Activated effector memory CD4-positive, alpha-beta T cell treated with anti-CD3 and anti-CD28 coated beads, Interleukin-2, amount 50 U/mL, for 16 hours (primary cell): ENCODE results near the gene CDC25B.
A peak's percentile ranks its signal among the peaks of the same experiment; 100 is the strongest.
"Not testable (repeated sequence)": the region's sequence is repeated elsewhere in the genome, so short reads cannot be mapped to it uniquely, and the experiment has no call there.

Experiments
- DNase-seq: peaks from one replicate; pipeline ENCODE4 v3.0.0-alpha.2; 2020

The CDC25B gene

GRCh38 chr20:3786665-3787323 lies 9.3 kb upstream of the CDC25B start, which contains the start of gene CENPB:
Gene CENPB, minus strand, starts transcription at chr20:3786740. Its CDS starts 257 bp downstream, at chr20:3786483.
- DNase-seq, result peak; percentile 97

GRCh38 chr20:3787324-3788014 lies 8.6 kb upstream of the CDC25B start:
- no peak for DNase-seq

GRCh38 chr20:3788685-3789155 lies 7.4 kb upstream of the CDC25B start:
- no peak for DNase-seq

- not testable (repeated sequence) for DNase-seq
Observed at GRCh38 chr20:3789201-3789600, 6.9 kb upstream of the CDC25B start.

- DNase-seq, result not testable (repeated sequence)
Observed at GRCh38 chr20:3794168-3794567, 1.9 kb upstream of the CDC25B start.

- no peak for DNase-seq
Observed at GRCh38 chr20:3794701-3795420, 1.2 kb upstream of the CDC25B start.

GRCh38 chr20:3796477-3797225 lies 541 bp downstream of the CDC25B start:
- no peak for DNase-seq

GRCh38 chr20:3797226-3797545 lies 1.1 kb downstream of the CDC25B start:
- DNase-seq, result no peak

GRCh38 chr20:3797592-3798372 lies 1.7 kb downstream of the CDC25B start:
- DNase-seq, result peak; percentile 82

- DNase-seq, result no peak
Observed at GRCh38 chr20:3798373-3798768, 2.3 kb downstream of the CDC25B start.

- DNase-seq, result no peak
Observed at GRCh38 chr20:3798908-3799248, 2.8 kb downstream of the CDC25B start.

GRCh38 chr20:3800256-3800877 lies 4.3 kb downstream of the CDC25B start:
- DNase-seq, result no peak

- DNase-seq, result no peak
Observed at GRCh38 chr20:3800878-3801260, 4.8 kb downstream of the CDC25B start.

GRCh38 chr20:3801299-3801698 lies 5.2 kb downstream of the CDC25B start:
- DNase-seq, result no peak

GRCh38 chr20:3801846-3802245 lies 5.7 kb downstream of the CDC25B start:
- no peak for DNase-seq

GRCh38 chr20:3802524-3803239 lies 6.6 kb downstream of the CDC25B start:
- no peak for DNase-seq

- DNase-seq, result no peak
Observed at GRCh38 chr20:3803289-3803688, 7.2 kb downstream of the CDC25B start.

GRCh38 chr20:3803854-3804253 lies 7.7 kb downstream of the CDC25B start:
- DNase-seq, result no peak

GRCh38 chr20:3804254-3804751 lies 8.2 kb downstream of the CDC25B start:
- no peak for DNase-seq

GRCh38 chr20:3804781-3805180 lies 8.7 kb downstream of the CDC25B start:
- no peak for DNase-seq

- DNase-seq, result no peak
Observed at GRCh38 chr20:3808544-3808943, 12.4 kb downstream of the CDC25B start.
